GM13977 (cell line): ENCODE measurements around the gene ROBO1.
A peak's percentile ranks its signal among the peaks of the same experiment; 100 is the strongest.

Experiments used
- DNase-seq: peaks from one replicate; pipeline ENCODE4 v3.0.0; 2012; ENCODE audit warnings: low spot score
- CTCF ChIP-seq: IDR thresholded peaks from 2 replicates; pipeline ENCODE4 v1.5.1; 2012; ENCODE audit warnings: mild to moderate bottlenecking, control low read depth; ENCODE audit not compliant: insufficient read depth; ENCODE audit errors: extremely low read depth, missing control alignments
- in situ Hi-C: fragments of 300-500 bp; cut with MboI; formaldehyde crosslinking; loops from one replicate; pipeline ENCODE4 v1.12.0; 2022; ENCODE audit warnings: low sequenced_read_pairs, low pct_unique_long_range_greater_than_20kb, mixed read lengths, inconsistent platforms; ENCODE audit not compliant: unreplicated experiment

The ROBO1 gene

GRCh38 chr3:79018671-79019136 lies 749.1 kb downstream of the ROBO1 start:
- peak; percentile 52 for TF ChIP-seq CTCF

GRCh38 chr3:79018265-79018664 lies 749.5 kb downstream of the ROBO1 start:
- DNase-seq: no peak
- in situ Hi-C loops: no loop called here
- TF ChIP-seq CTCF: no peak

More at GRCh38 chr3:79018671-79019136, 749.1 kb downstream of the ROBO1 start:
- DNase-seq: peak; percentile 65
- in situ Hi-C loops: no loop called here

- DNase-seq: no peak
- no peak for TF ChIP-seq CTCF
- in situ Hi-C loops: no loop called here
These were observed 751.0 kb downstream of the ROBO1 start for GRCh38 chr3:79016587-79017376.

- in situ Hi-C loops: no loop called here
- peak; percentile 45 for DNase-seq
- TF ChIP-seq CTCF: no peak
These were observed 751.9 kb downstream of the ROBO1 start for GRCh38 chr3:79015854-79016253.

- in situ Hi-C loops: no loop called here
- no peak for DNase-seq
- TF ChIP-seq CTCF: no peak
These were observed 754.8 kb downstream of the ROBO1 start for GRCh38 chr3:79012946-79013362.

DNA sequence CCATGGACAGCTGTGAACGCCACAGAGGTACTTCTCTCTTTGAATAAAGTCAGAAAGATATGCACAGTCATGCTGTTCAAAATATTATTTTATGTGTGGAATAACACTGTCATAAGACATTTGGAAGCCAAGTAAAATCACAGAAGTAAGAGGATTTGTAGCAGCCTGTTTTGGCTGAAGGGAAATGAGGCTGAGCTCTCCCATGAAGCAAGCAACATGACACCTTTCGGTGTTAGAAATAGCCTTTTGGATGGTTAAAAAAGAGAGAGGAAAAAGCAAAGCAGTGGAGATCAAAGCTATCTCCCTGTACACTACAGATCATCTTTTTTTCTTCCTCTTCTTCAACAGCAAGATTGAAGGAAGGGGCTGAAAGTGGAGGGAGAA lies 755.3 kb downstream of the ROBO1 start:
- DNase-seq: no peak
- in situ Hi-C loops: no loop called here
- TF ChIP-seq CTCF: no peak
